22Rv1 (cell line): ENCODE data around the gene GFI1B.

Source experiments
- H3K27ac ChIP-seq: fragments of 450-650 bp; 2 replicates; pipeline ENCODE4 v1.5.1; 2017
- CTCF ChIP-seq: fragments of 450-650 bp; IDR thresholded peaks from 2 replicates; pipeline ENCODE4 v1.5.1; 2017; ENCODE audit warnings: mild to moderate bottlenecking
- ZFX ChIP-seq: fragments of 450-650 bp; IDR thresholded peaks from 2 replicates; pipeline ENCODE4 v1.6.1; 2017; ENCODE audit warnings: antibody characterized with exemption, borderline replicate concordance

GFI1B gene

GRCh38 chr9:132978451-132979131 lies at the start of gene GFI1B:
Gene GFI1B, plus strand, starts transcription at chr9:132978694. Its CDS starts 7,985 bp downstream, at chr9:132986679.
- H3K27ac ChIP-seq = no peak within 1 kb of the TSS
- no peak for TF ChIP-seq ZFX
- no peak for TF ChIP-seq CTCF

GRCh38 chr9:132931178-132931735 lies 47.2 kb upstream of the GFI1B start:
- TF ChIP-seq ZFX (no peak), CTCF (no peak)
- H3K27ac ChIP-seq = no peak overlapping the region

- no peak for TF ChIP-seq ZFX
- TF ChIP-seq CTCF = no peak
Observed at GRCh38 chr9:132935026-132935425, 43.5 kb upstream of the GFI1B start.

GRCh38 chr9:132937463-132937901 lies 41.0 kb upstream of the GFI1B start:
- TF ChIP-seq ZFX (no peak), CTCF (no peak)
- H3K27ac ChIP-seq = no peak overlapping the region

More at GRCh38 chr9:132935026-132935425, 43.5 kb upstream of the GFI1B start:
- H3K27ac ChIP-seq = no peak overlapping the region

- TF ChIP-seq CTCF = no peak
- TF ChIP-seq ZFX = no peak
- H3K27ac ChIP-seq = no peak overlapping the region
Observed at GRCh38 chr9:132939169-132939568, 39.3 kb upstream of the GFI1B start.

- TF ChIP-seq CTCF (no peak), ZFX (no peak)
- H3K27ac ChIP-seq = no peak overlapping the region
Observed at GRCh38 chr9:132942541-132943182, 35.8 kb upstream of the GFI1B start.
